ENCODE measurements around the gene CCDC57.

Gene CCDC57

DNA sequence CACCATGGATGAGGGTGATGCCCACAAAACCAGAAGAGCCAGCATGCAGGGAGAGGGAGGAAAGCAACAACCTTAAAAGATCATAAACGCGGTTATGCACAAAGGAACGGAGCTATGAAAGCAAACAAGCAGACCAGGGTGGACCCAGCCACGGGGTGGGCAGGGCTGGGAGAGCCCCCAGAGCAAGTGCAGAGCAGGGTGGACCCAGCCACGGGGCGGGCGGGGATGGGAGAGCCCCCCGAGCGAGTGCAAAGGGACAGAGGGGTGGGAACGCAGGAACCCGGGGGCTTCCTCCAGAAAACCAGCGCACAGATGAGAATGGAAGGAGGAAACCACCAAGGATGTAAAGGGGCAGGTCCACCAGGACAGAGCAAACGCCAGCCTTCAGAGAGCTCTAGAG, 33.2 kb downstream of the CCDC57 start:
- TF ChIP-seq POLR2AphosphoS5 (IDR thresholded peaks at IDR 0.05; ENCODE audit: low read depth, low read length): no peak
- TF ChIP-seq TAF1 (IDR thresholded peaks at IDR 0.05; ENCODE audit: borderline replicate concordance, insufficient read depth, low read length): no peak
- TF ChIP-seq FOXP2 (optimal IDR thresholded peaks at IDR 0.05; ENCODE audit: borderline replicate concordance, extremely low read depth, extremely low read length, insufficient read depth): no peak
- no peak for TF ChIP-seq SIN3A (IDR thresholded peaks at IDR 0.05; ENCODE audit: borderline replicate concordance, insufficient read depth, low read length)
- TF ChIP-seq, protein P1, sequence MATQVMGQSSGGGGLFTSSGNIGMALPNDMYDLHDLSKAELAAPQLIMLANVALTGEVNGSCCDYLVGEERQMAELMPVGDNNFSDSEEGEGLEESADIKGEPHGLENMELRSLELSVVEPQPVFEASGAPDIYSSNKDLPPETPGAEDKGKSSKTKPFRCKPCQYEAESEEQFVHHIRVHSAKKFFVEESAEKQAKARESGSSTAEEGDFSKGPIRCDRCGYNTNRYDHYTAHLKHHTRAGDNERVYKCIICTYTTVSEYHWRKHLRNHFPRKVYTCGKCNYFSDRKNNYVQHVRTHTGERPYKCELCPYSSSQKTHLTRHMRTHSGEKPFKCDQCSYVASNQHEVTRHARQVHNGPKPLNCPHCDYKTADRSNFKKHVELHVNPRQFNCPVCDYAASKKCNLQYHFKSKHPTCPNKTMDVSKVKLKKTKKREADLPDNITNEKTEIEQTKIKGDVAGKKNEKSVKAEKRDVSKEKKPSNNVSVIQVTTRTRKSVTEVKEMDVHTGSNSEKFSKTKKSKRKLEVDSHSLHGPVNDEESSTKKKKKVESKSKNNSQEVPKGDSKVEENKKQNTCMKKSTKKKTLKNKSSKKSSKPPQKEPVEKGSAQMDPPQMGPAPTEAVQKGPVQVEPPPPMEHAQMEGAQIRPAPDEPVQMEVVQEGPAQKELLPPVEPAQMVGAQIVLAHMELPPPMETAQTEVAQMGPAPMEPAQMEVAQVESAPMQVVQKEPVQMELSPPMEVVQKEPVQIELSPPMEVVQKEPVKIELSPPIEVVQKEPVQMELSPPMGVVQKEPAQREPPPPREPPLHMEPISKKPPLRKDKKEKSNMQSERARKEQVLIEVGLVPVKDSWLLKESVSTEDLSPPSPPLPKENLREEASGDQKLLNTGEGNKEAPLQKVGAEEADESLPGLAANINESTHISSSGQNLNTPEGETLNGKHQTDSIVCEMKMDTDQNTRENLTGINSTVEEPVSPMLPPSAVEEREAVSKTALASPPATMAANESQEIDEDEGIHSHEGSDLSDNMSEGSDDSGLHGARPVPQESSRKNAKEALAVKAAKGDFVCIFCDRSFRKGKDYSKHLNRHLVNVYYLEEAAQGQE (IDR thresholded peaks at IDR 0.05; ENCODE audit: insufficient read depth in 1 of 2, low read depth in 2 of 2, low read length in 2 of 2): no peak

DNA sequence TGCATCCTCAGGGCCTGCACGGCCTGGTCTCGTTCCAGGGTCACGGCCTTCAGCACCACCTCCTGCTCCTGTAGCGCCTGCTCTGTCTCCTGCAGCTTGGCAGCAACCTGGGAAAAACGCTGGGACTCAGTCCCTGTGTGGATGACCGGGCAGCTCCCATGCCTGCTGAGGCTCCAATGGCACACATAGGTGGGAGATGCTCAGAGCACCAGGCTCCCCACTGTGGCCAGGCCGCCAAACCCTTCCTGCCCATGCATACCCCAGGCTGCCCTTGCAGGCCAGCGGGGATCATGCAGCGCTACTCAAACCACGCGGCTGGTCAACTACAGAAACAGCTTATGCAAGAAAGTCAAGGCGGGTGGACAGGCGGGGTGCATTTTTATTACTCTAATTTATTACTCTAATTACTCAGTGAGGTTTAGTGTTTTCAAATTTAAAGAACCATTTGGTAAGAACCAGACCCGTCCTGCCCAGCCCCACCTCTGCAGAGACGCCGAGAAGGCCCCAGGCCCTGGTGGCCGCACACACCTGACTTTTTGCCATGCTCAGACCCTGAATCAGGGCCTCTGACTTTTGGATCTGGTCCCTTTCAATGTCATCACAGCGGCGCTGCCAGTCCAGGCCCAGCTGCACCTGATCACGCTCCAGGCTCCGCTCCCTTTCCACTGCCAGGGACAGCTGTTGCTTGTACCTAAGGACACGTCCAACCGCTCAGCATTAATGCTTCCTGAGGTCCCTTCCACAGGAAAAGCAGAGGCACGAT, 34.0 kb downstream of the CCDC57 start:
- TF ChIP-seq TAF1 (IDR thresholded peaks at IDR 0.05; ENCODE audit: borderline replicate concordance, insufficient read depth, low read length) (no peak), SIN3A (IDR thresholded peaks at IDR 0.05; ENCODE audit: borderline replicate concordance, insufficient read depth, low read length) (no peak)

DNA sequence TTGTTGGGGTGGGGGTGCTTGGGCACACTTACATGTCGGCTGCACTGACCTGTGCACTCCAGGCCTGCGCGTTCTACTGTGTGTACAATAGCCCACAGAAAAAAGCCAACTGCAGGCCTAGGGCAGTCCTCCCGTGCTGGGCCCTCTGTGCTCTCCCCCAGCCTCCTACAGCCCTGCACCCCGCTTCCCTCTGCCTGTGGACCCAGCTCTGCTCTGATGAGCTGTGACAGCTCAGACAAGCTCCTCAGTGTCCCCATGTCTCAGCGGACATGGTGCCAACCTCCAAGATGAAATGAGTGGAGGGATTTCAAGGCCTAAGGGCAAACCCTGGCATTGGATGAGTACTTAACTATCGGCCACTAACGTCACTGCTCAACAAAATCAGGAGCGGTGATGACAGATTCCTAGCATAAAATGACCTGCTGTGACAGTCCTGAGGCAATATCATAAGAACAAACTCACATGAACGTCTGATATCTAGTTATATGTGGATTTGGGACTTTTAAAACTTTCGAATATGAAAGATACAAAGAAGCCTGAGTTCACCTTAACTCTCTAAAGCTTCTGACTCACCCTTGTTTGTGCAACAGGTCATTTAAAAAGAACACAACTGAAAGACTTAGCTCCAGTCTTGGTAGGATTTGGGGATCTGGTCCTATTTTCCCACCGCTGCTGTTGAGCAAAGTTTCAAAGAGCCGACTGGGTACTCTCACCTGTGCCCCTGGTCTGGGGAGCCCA, 34.7 kb downstream of the CCDC57 start:
- TF ChIP-seq, protein P1 (IDR thresholded peaks at IDR 0.05; ENCODE audit: insufficient read depth in 1 of 2, low read depth in 2 of 2, low read length in 2 of 2): no peak
- TF ChIP-seq TAF1 (IDR thresholded peaks at IDR 0.05; ENCODE audit: borderline replicate concordance, insufficient read depth, low read length) (no peak), SIN3A (IDR thresholded peaks at IDR 0.05; ENCODE audit: borderline replicate concordance, insufficient read depth, low read length) (no peak), POLR2AphosphoS5 (IDR thresholded peaks at IDR 0.05; ENCODE audit: low read depth, low read length) (no peak), FOXP2 (optimal IDR thresholded peaks at IDR 0.05; ENCODE audit: borderline replicate concordance, extremely low read depth, extremely low read length, insufficient read depth) (no peak)

DNA sequence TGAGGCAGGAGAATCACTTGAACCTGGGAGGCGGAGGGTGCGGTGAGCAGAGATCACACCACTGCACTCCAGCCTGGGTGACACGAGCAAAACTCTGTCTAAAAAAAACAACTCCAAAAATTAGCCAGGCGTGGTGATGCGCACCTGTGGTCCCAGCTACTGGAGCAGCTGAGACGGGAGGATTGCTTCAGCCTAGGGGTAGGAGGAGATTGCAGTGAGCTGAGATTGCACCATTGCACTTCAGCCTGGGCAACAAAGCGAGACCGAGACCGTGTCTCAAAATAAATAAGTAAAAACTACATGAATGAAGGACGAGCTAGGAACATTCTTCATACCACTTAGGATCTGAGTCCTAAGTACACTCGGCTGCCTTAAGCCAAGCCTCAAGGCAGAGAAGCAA, 35.4 kb downstream of the CCDC57 start:
- TF ChIP-seq FOXP2 (optimal IDR thresholded peaks at IDR 0.05; ENCODE audit: borderline replicate concordance, extremely low read depth, extremely low read length, insufficient read depth) (no peak), POLR2AphosphoS5 (IDR thresholded peaks at IDR 0.05; ENCODE audit: low read depth, low read length) (no peak), SIN3A (IDR thresholded peaks at IDR 0.05; ENCODE audit: borderline replicate concordance, insufficient read depth, low read length) (no peak), TAF1 (IDR thresholded peaks at IDR 0.05; ENCODE audit: borderline replicate concordance, insufficient read depth, low read length) (no peak)
- TF ChIP-seq, protein P1 (IDR thresholded peaks at IDR 0.05; ENCODE audit: insufficient read depth in 1 of 2, low read depth in 2 of 2, low read length in 2 of 2): no peak

DNA sequence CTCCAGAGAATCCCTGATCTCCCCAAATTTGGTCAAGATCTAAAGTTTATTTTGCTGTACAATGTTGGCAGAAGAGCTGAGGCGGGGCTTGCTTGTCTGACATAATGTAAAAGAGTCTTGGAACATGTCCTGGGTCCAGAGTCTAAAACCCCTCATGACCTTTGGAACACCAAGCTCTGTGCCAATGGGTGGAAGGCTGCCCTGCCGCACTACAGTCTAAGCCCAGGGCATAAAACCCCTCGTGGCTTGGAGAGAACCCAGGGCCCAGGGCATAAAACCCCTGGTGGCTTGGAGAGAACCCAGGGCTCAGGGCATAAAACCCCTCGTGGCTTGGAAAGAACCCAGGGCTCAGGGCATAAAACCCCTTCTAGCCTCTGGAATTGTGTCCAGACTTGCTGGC, 36.7 kb downstream of the CCDC57 start:
- TF ChIP-seq POLR2AphosphoS5 (IDR thresholded peaks at IDR 0.05; ENCODE audit: low read depth, low read length): no peak
- TF ChIP-seq TAF1 (IDR thresholded peaks at IDR 0.05; ENCODE audit: borderline replicate concordance, insufficient read depth, low read length): no peak
- no peak for TF ChIP-seq SIN3A (IDR thresholded peaks at IDR 0.05; ENCODE audit: borderline replicate concordance, insufficient read depth, low read length)
- TF ChIP-seq, protein P1 (IDR thresholded peaks at IDR 0.05; ENCODE audit: insufficient read depth in 1 of 2, low read depth in 2 of 2, low read length in 2 of 2): no peak
- TF ChIP-seq FOXP2 (optimal IDR thresholded peaks at IDR 0.05; ENCODE audit: borderline replicate concordance, extremely low read depth, extremely low read length, insufficient read depth): no peak

All from PFSK-1 (cell line).